SJSA1 (cell line): ENCODE results near the gene MSANTD2. TPM values are rescaled to one million over a fixed set of nuclear protein-coding genes. Genes with fewer than 3 reads are reported as not detected.
A peak's percentile ranks its signal among the peaks of the same experiment; 100 is the strongest.

Experiments used
- DNase-seq, 2 experiments: peaks; one replicate each; pipeline ENCODE4 v3.0.0-alpha.2; 2015 to 2020; ENCODE audit warnings: low spot score in 2 of 2, low read depth in 1 of 2
- H3K27ac ChIP-seq: fragments of 250-450 bp; sonication (Bioruptor Pico); 2 replicates; pipeline ENCODE4 v1.5.1; 2020; ENCODE audit warnings: mild to moderate bottlenecking, moderate library complexity
- H3K27me3 ChIP-seq: fragments of 250-450 bp; sonication (Bioruptor Pico); replicated peaks from 2 replicates; pipeline ENCODE4 v1.5.1; 2020; ENCODE audit warnings: mild to moderate bottlenecking, moderate library complexity
- H3K36me3 ChIP-seq: fragments of 250-450 bp; sonication (Bioruptor Pico); 2 replicates; pipeline ENCODE4 v1.5.1; 2020; ENCODE audit warnings: mild to moderate bottlenecking
- H3K4me1 ChIP-seq: fragments of 250-450 bp; sonication (Bioruptor Pico); replicated peaks from 2 replicates; pipeline ENCODE4 v1.6.1; 2021; ENCODE audit warnings: mild to moderate bottlenecking
- H3K4me3 ChIP-seq: fragments of 250-450 bp; sonication (Bioruptor Pico); 2 replicates; pipeline ENCODE4 v1.5.1; 2020; ENCODE audit warnings: mild to moderate bottlenecking
- H3K9me3 ChIP-seq: fragments of 250-450 bp; sonication (Bioruptor Pico); replicated peaks from 2 replicates; pipeline ENCODE4 v1.5.1; 2020; ENCODE audit warnings: mild to moderate bottlenecking
- total RNA-seq: library from RNA; depleted of rRNA; stranded (reverse); fragments of >200 nt; shearing (Covaris generic); gene quantifications from 2 replicates; pipeline ENCODE4 v1.2.3, GENCODE V29; 2014; rRNA removed

The MSANTD2 gene
- 15.3 and 16.3 TPM in 2 replicates for total RNA-seq

GRCh38 chr11:124800226-124800929 lies at the start of gene MSANTD2:
Gene MSANTD2 (minus strand): TSS chr11:124800406. CDS start chr11:124800380, 26 bp downstream.
- peak; percentile 68 to 86 for DNase-seq
- no peaks in the 10 kb centered on the region for H3K9me3 ChIP-seq
- no peaks in the 10 kb centered on the region for H3K27me3 ChIP-seq
- peaks cover 11% of the 10 kb centered on the region for H3K4me1 ChIP-seq
- peak within 1 kb of the TSS; percentile 95 for H3K27ac ChIP-seq
- H3K4me3 ChIP-seq = peak within 1 kb of the TSS; percentile 73
- H3K36me3 ChIP-seq = peaks cover 6% of the 10 kb centered on the region; the same call in 1 of the 2 replicates

- Histone ChIP-seq H3K36me3 (no peaks in the 10 kb centered on the region), H3K27ac (no peak overlapping the region), H3K9me3 (no peaks in the 10 kb centered on the region), H3K4me1 (no peaks in the 10 kb centered on the region), H3K4me3 (no peak overlapping the region), H3K27me3 (peaks cover 23% of the 10 kb centered on the region)
- DNase-seq = no peak
These were observed 46.0 kb upstream of the MSANTD2 start for GRCh38 chr11:124846070-124846673.

GRCh38 chr11:124844664-124845079 lies 44.5 kb upstream of the MSANTD2 start:
- H3K9me3 ChIP-seq = no peaks in the 10 kb centered on the region
- 0 out of 2 replicates have a peak, but pooled peaks cover 1% of the 10 kb centered on the region for H3K4me1 ChIP-seq
- no peak overlapping the region for H3K4me3 ChIP-seq
- DNase-seq = no peak
- peaks cover 34% of the 10 kb centered on the region for H3K27me3 ChIP-seq
- H3K36me3 ChIP-seq = no peaks in the 10 kb centered on the region
- H3K27ac ChIP-seq = no peak overlapping the region

GRCh38 chr11:124843616-124843910 lies 43.4 kb upstream of the MSANTD2 start:
- Histone ChIP-seq H3K27me3 (peaks cover 44% of the 10 kb centered on the region), H3K4me1 (0 out of 2 replicates have a peak, but pooled peaks cover 7% of the 10 kb centered on the region), H3K9me3 (no peaks in the 10 kb centered on the region), H3K27ac (no peak overlapping the region), H3K4me3 (no peak overlapping the region), H3K36me3 (no peaks in the 10 kb centered on the region)
- DNase-seq = no peak

- H3K27ac ChIP-seq = no peak overlapping the region
- 0 out of 2 replicates have a peak, but pooled peaks cover 7% of the 10 kb centered on the region for H3K4me1 ChIP-seq
- H3K9me3 ChIP-seq = no peaks in the 10 kb centered on the region
- H3K4me3 ChIP-seq = no peak overlapping the region
- no peaks in the 10 kb centered on the region for H3K36me3 ChIP-seq
- peaks cover 44% of the 10 kb centered on the region for H3K27me3 ChIP-seq
- DNase-seq = no peak
These were observed 42.1 kb upstream of the MSANTD2 start for GRCh38 chr11:124842305-124842704.

GRCh38 chr11:124841840-124842239 lies 41.6 kb upstream of the MSANTD2 start:
- DNase-seq = no peak
- Histone ChIP-seq H3K4me3 (no peak overlapping the region), H3K27me3 (peaks cover 44% of the 10 kb centered on the region), H3K27ac (no peak overlapping the region), H3K9me3 (no peaks in the 10 kb centered on the region), H3K36me3 (no peaks in the 10 kb centered on the region), H3K4me1 (0 out of 2 replicates have a peak, but pooled peaks cover 7% of the 10 kb centered on the region)

GRCh38 chr11:124841201-124841600 lies 41.0 kb upstream of the MSANTD2 start:
- H3K27me3 ChIP-seq = peaks cover 44% of the 10 kb centered on the region
- H3K9me3 ChIP-seq = no peaks in the 10 kb centered on the region
- H3K4me3 ChIP-seq = no peak overlapping the region
- H3K36me3 ChIP-seq = no peaks in the 10 kb centered on the region
- no peak overlapping the region for H3K27ac ChIP-seq
- no peak for DNase-seq
- H3K4me1 ChIP-seq = 0 out of 2 replicates have a peak, but pooled peaks cover 7% of the 10 kb centered on the region

- Histone ChIP-seq H3K27ac (no peak overlapping the region), H3K4me1 (0 out of 2 replicates have a peak, but pooled peaks cover 7% of the 10 kb centered on the region), H3K36me3 (no peaks in the 10 kb centered on the region), H3K27me3 (peaks cover 44% of the 10 kb centered on the region), H3K9me3 (no peaks in the 10 kb centered on the region), H3K4me3 (no peak overlapping the region)
- no peak for DNase-seq
These were observed 40.5 kb upstream of the MSANTD2 start for GRCh38 chr11:124840666-124841065.

GRCh38 chr11:124839972-124840621 lies 39.9 kb upstream of the MSANTD2 start:
- Histone ChIP-seq H3K36me3 (no peaks in the 10 kb centered on the region), H3K9me3 (no peaks in the 10 kb centered on the region), H3K4me3 (no peak overlapping the region), H3K4me1 (0 out of 2 replicates have a peak, but pooled peaks cover 7% of the 10 kb centered on the region), H3K27me3 (peaks cover 44% of the 10 kb centered on the region), H3K27ac (no peak overlapping the region)
- no peak for DNase-seq

- Histone ChIP-seq H3K9me3 (no peaks in the 10 kb centered on the region), H3K27ac (no peak overlapping the region), H3K4me3 (no peak overlapping the region), H3K4me1 (0 out of 2 replicates have a peak, but pooled peaks cover 7% of the 10 kb centered on the region), H3K36me3 (no peaks in the 10 kb centered on the region), H3K27me3 (peaks cover 44% of the 10 kb centered on the region)
- no peak for DNase-seq
These were observed 39.1 kb upstream of the MSANTD2 start for GRCh38 chr11:124839128-124839971.

- no peak overlapping the region for H3K4me3 ChIP-seq
- no peaks in the 10 kb centered on the region for H3K36me3 ChIP-seq
- H3K9me3 ChIP-seq = no peaks in the 10 kb centered on the region
- DNase-seq = no peak
- H3K27ac ChIP-seq = no peak overlapping the region
- 0 out of 2 replicates have a peak, but pooled peaks cover 7% of the 10 kb centered on the region for H3K4me1 ChIP-seq
- H3K27me3 ChIP-seq = peaks cover 44% of the 10 kb centered on the region
These were observed 38.6 kb upstream of the MSANTD2 start for GRCh38 chr11:124838805-124839127.

- H3K4me1 ChIP-seq = 0 out of 2 replicates have a peak, but pooled peaks cover 7% of the 10 kb centered on the region
- no peaks in the 10 kb centered on the region for H3K36me3 ChIP-seq
- peaks cover 36% of the 10 kb centered on the region for H3K27me3 ChIP-seq
- DNase-seq = peak in 1 of 2 experiments; percentile 54
- H3K27ac ChIP-seq = no peak overlapping the region
- H3K4me3 ChIP-seq = no peak overlapping the region
- H3K9me3 ChIP-seq = no peaks in the 10 kb centered on the region
These were observed 37.3 kb upstream of the MSANTD2 start for GRCh38 chr11:124837491-124837856.

- no peak for DNase-seq
- Histone ChIP-seq H3K4me3 (no peak overlapping the region), H3K36me3 (no peaks in the 10 kb centered on the region), H3K4me1 (0 out of 2 replicates have a peak, but pooled peaks cover 7% of the 10 kb centered on the region), H3K9me3 (no peaks in the 10 kb centered on the region), H3K27ac (no peak overlapping the region), H3K27me3 (peaks cover 23% of the 10 kb centered on the region)
These were observed 35.7 kb upstream of the MSANTD2 start for GRCh38 chr11:124835918-124836317.
